Renal cortical epithelial cell (primary cell): ENCODE results near the gene PCK2. TPM values are rescaled to one million over a fixed set of nuclear protein-coding genes. Genes with fewer than 3 reads are reported as not detected.

Experiments
- DNase-seq: peaks from one replicate; pipeline ENCODE4 v3.0.0-alpha.2; 2011; ENCODE audit warnings: low read depth
- total RNA-seq: library from RNA; depleted of rRNA; stranded (reverse); fragments of >200 nt; gene quantifications from 2 replicates; pipeline ENCODE4 v1.2.3, GENCODE V29; 2014

PCK2 gene
- total RNA-seq, 1 donor from 2014 or later, result 18.5 TPM

DNA sequence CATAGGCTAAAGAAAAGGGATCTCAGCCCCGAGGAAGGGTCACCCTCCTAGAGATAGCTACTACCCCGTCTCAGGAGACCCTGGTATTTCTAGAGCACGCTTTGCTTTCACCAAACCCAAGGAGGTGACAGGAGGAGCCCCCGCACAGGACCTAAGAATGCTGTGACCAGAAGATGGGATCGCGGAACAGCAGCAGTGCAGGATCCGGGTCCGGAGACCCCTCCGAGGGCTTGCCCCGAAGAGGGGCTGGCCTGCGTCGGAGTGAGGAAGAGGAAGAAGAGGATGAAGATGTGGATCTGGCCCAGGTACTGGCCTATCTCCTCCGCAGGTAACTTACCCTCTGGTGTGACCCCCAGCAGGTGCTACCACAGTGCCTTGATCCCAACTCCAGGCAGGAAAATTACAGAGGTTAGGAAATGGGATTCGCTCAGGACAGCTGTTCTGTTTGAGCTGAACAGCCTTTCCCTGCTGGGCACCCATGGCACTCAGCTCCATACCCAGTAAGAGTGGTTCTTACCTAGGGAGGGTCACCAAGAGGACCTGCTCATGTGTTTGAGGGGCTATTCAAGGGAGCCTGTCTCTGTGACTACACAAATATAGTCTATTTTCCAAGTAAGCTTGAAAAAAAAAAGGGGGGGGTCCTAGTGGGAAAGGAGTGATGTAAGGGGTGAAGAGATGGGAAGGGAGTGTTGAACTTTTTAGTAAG is 21.5 kb downstream of the PCK2 start:
- no peak for DNase-seq

DNA sequence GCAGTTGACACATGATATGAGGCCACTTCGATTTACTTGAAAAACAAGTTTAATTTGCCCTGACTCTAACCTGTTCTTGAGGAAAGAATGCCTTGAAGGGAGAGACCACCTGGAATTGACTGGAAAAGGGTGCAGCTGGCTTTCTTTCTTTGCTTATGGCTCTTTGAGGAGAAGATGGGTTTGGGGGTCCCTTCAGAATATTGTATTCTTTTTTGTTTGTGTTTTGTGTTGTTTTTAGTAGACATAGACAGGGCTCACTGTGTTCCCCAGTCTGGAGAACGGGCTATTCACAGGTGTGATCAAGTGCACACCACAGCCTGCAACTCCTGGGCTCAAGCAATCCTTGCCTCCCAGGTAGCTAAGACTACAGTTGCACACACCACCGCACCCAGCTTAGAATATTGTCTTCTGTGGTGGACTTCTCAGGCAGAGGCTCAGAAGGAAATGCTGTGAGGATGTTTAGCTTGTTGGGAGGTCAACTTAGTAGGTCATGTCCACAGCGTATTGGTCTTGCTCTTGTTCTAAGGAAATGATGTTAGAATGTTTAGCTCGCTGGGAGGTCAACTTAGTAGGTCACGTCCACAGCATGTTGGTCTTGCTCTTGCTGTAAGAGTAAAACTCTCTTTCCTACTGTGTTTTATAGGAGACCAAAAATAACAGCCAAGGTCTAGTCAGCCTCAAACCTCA is 22.2 kb downstream of the PCK2 start:
- DNase-seq, result no peak

- DNase-seq, result no peak
These were observed 23.1 kb downstream of the PCK2 start for GRCh38 chr14:24117179-24117578.

DNA sequence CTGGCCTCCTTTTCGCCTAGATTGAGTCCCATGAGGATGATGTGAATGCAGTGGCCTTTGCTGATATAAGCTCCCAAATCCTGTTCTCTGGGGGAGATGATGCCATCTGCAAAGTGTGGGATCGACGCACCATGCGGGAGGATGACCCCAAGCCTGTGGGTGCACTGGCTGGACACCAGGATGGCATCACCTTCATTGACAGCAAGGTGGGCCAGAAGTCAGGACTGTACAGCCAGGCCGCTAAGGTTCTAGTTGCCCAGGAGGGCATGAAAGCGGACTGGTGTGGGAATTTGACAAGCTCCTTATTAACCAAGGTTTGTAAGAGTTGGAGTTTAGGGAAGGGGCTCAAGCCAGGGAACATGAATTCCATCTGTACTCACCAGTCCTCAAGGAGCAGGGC is 25.6 kb downstream of the PCK2 start:
- no peak for DNase-seq

GRCh38 chr14:24121210-24121609 is 27.1 kb downstream of the PCK2 start:
- no peak for DNase-seq

DNA sequence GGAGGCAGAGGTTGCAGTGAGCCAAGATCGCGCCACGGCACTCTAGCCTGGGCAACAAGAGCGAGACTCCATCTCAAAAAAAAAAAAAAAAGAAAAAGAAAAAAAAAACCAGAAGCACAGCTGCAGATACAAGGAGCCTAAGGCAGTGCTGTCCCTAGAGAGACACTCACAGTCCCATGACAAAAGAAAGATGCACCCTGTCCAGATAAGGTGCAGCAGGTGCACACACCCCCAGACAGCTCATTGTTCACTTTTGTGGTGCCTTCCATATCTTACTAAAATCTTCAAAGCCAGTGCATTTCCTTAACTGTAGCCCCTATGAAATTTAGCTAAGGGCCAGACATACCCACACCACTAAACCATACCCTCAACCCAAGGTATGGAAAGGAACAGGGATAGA is 28.3 kb downstream of the PCK2 start:
- no peak for DNase-seq

- no peak for DNase-seq
These were observed 28.8 kb downstream of the PCK2 start for GRCh38 chr14:24122898-24123297.

DNA sequence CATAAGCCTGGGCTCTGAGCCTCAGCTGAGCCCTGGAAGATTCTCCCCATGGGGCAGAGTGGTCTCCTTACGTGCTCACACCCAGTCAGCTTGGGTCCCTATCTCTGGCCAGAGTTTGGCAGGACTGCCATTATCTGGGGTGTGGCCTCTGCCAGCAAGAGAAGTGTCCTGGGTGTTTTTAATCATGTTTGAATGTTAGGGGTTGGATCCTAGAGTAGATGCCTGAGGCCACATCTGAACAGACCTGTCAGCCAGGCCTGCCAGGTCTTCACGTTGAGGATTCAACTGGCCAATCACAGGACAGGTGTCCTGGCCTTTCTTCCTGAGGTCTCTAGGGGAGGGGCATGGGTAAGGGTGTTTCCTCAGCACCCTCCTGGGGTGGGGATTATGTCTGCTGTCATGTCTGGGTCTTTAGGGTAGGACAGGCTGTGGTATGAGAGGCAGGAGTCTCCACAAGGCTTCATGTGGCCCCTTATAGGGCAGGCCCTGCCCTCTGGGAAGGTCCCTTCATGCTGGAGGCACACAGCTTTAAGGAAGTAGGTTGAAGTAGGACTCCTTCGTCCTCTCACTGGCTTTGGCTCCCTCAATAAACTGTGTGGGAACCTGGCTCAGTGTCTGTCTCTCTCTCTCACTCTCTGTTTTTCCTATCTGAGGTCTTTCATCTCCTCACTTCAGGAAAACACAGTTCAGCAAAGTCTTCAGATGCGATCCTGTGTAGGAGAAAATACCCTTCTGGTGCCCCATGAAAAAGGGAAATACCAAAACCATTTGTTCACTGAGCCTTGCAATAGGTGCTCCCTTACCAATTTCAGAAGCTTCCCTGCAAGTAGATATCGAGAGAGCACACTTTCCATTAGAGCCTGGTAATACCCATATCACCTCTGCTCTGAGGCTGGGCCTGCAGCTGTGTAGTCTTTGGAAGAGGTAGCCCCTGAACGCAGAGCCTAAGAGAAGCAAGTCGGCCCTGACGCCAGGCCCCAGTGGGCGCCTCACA is 29.6 kb downstream of the PCK2 start:
- no peak for DNase-seq

GRCh38 chr14:24126939-24127338 is 32.8 kb downstream of the PCK2 start:
- no peak for DNase-seq

- no peak for DNase-seq
These were observed 33.6 kb downstream of the PCK2 start for GRCh38 chr14:24127673-24128072.

GRCh38 chr14:24129410-24129998 is 35.4 kb downstream of the PCK2 start:
- DNase-seq, result no peak

- DNase-seq, result peak; percentile 33
These were observed 36.2 kb downstream of the PCK2 start, which contains the start of gene FITM1 for GRCh38 chr14:24130380-24130716. TSS of gene FITM1 (plus strand) at chr14:24130659. CDS start at chr14:24131564, 905 bp downstream.

- DNase-seq, result no peak
These were observed 36.8 kb downstream of the PCK2 start for GRCh38 chr14:24130717-24131548.

DNA sequence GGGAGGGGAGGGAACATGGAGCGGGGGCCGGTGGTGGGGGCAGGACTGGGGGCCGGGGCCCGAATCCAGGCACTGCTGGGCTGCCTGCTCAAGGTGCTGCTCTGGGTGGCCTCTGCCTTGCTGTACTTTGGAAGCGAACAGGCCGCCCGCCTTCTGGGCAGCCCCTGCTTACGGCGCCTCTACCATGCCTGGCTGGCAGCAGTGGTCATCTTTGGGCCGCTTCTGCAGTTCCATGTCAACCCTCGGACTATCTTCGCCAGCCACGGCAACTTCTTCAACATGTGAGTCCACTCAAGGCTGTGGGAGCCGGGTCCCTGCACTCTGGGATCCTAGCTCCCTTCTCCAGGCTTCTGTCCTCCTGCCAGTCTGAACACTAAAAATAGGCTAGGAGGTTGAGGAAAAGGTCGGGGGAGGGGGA is 37.4 kb downstream of the PCK2 start:
- no peak for DNase-seq

GRCh38 chr14:24132061-24132685 is 38.1 kb downstream of the PCK2 start:
- no peak for DNase-seq

GRCh38 chr14:24132976-24133375 is 38.9 kb downstream of the PCK2 start:
- no peak for DNase-seq

DNA sequence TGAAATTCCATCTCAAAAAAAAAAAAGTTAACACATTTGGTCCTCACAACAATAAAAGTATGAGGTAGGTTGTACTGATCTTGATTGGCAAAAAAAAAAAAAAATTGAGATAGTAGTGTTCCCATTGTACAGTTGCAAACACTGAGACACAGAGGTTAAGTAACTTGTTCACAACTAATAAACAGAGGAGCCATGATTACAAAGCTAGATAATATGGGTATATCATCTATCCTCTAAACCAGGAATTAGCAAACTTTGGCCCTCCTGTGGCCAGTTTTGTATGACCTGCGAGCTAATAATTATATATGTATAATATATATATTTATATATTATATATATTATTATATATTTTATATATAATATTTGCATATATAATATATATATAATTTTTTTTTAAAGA is 39.6 kb downstream of the PCK2 start:
- no peak for DNase-seq

GRCh38 chr14:24135584-24135833 is 41.4 kb downstream of the PCK2 start:
- DNase-seq, result no peak

GRCh38 chr14:24135834-24136683 is 41.9 kb downstream of the PCK2 start, which contains the start of gene PSME1:
TSS of gene PSME1 (plus strand) at chr14:24136194. CDS start at chr14:24136263, 69 bp downstream.
- DNase-seq, result peak; percentile 58
